Osteocyte (in vitro differentiated cells): Measurements from ENCODE around the gene STRN. TPM values are rescaled to one million over a fixed set of nuclear protein-coding genes. Genes with fewer than 3 reads are reported as not detected.

ENCODE experiments used
- DNase-seq: peaks from one replicate; pipeline ENCODE4 v3.0.0; 2021; ENCODE audit warnings: mixed read lengths; ENCODE audit not compliant: unreplicated experiment; ENCODE audit errors: extremely low spot score
- H3K27ac Mint-ChIP-seq: one replicate; pipeline ENCODE4 v1.8.0; 2021; ENCODE audit warnings: mild to moderate bottlenecking, mixed read lengths; ENCODE audit not compliant: unreplicated experiment
- H3K27me3 Mint-ChIP-seq: one replicate; pipeline ENCODE4 v1.8.0; 2021; ENCODE audit warnings: mixed read lengths; ENCODE audit not compliant: unreplicated experiment
- H3K36me3 Mint-ChIP-seq: one replicate; pipeline ENCODE4 v1.8.0; 2021; ENCODE audit warnings: mixed read lengths; ENCODE audit not compliant: unreplicated experiment
- H3K4me1 Mint-ChIP-seq: one replicate; pipeline ENCODE4 v1.8.0; 2021; ENCODE audit warnings: mixed read lengths; ENCODE audit not compliant: unreplicated experiment
- H3K4me3 Mint-ChIP-seq: one replicate; pipeline ENCODE4 v1.8.0; 2021; ENCODE audit warnings: mild to moderate bottlenecking, moderate library complexity, mixed read lengths; ENCODE audit not compliant: unreplicated experiment
- H3K9me3 Mint-ChIP-seq: one replicate; pipeline ENCODE4 v1.8.0; 2021; ENCODE audit warnings: mixed read lengths; ENCODE audit not compliant: unreplicated experiment
- CTCF ChIP-seq: fragments of 200-600 bp; sonication (generic); IDR thresholded peaks from 2 replicates; pipeline ENCODE4 v1.5.0; 2021; ENCODE audit warnings: antibody characterized with exemption, mild to moderate bottlenecking, moderate library complexity
- total RNA-seq: library from RNA; stranded (reverse); gene quantifications from 2 replicates; pipeline ENCODE4 v1.2.1, GENCODE V29; 2021

Gene STRN
- total RNA-seq, 1 donor from 2014 or later: 27.2 TPM

GRCh38 chr2:36812196-36812595, 154.1 kb downstream of the STRN start:
- Mint-ChIP-seq H3K36me3 (no peaks in the 10 kb centered on the region), H3K27me3 (no peaks in the 10 kb centered on the region), H3K27ac (no peak overlapping the region), H3K4me3 (no peak overlapping the region), H3K4me1 (no peaks in the 10 kb centered on the region), H3K9me3 (no peaks in the 10 kb centered on the region)
- no peak for DNase-seq
- peak; percentile 14 for TF ChIP-seq CTCF

GRCh38 chr2:36811071-36811470, 155.3 kb downstream of the STRN start:
- H3K36me3 Mint-ChIP-seq: no peaks in the 10 kb centered on the region
- H3K4me3 Mint-ChIP-seq: no peak overlapping the region
- TF ChIP-seq CTCF: no peak
- H3K4me1 Mint-ChIP-seq: no peaks in the 10 kb centered on the region
- H3K9me3 Mint-ChIP-seq: no peaks in the 10 kb centered on the region
- no peak overlapping the region for H3K27ac Mint-ChIP-seq
- no peak for DNase-seq
- no peaks in the 10 kb centered on the region for H3K27me3 Mint-ChIP-seq

- no peak for TF ChIP-seq CTCF
- Mint-ChIP-seq H3K9me3 (no peaks in the 10 kb centered on the region), H3K27me3 (no peaks in the 10 kb centered on the region), H3K4me3 (no peak overlapping the region), H3K36me3 (no peaks in the 10 kb centered on the region), H3K4me1 (no peaks in the 10 kb centered on the region), H3K27ac (no peak overlapping the region)
- no peak for DNase-seq
These were observed 157.3 kb downstream of the STRN start for GRCh38 chr2:36809069-36809445.

- H3K27me3 Mint-ChIP-seq: no peaks in the 10 kb centered on the region
- H3K4me1 Mint-ChIP-seq: no peaks in the 10 kb centered on the region
- no peak overlapping the region for H3K27ac Mint-ChIP-seq
- DNase-seq: peak; percentile 80
- no peak for TF ChIP-seq CTCF
- H3K36me3 Mint-ChIP-seq: no peaks in the 10 kb centered on the region
- H3K4me3 Mint-ChIP-seq: no peak overlapping the region
- no peaks in the 10 kb centered on the region for H3K9me3 Mint-ChIP-seq
These were observed 157.8 kb downstream of the STRN start for GRCh38 chr2:36808386-36809068.

GRCh38 chr2:36807223-36807886, 159.0 kb downstream of the STRN start:
- DNase-seq: no peak
- no peak for TF ChIP-seq CTCF
- H3K36me3 Mint-ChIP-seq: no peaks in the 10 kb centered on the region
- no peaks in the 10 kb centered on the region for H3K27me3 Mint-ChIP-seq
- no peaks in the 10 kb centered on the region for H3K9me3 Mint-ChIP-seq
- H3K27ac Mint-ChIP-seq: no peak overlapping the region
- H3K4me3 Mint-ChIP-seq: no peak overlapping the region
- no peaks in the 10 kb centered on the region for H3K4me1 Mint-ChIP-seq
